ENCODE results near the gene LRPPRC.

The LRPPRC gene

DNA sequence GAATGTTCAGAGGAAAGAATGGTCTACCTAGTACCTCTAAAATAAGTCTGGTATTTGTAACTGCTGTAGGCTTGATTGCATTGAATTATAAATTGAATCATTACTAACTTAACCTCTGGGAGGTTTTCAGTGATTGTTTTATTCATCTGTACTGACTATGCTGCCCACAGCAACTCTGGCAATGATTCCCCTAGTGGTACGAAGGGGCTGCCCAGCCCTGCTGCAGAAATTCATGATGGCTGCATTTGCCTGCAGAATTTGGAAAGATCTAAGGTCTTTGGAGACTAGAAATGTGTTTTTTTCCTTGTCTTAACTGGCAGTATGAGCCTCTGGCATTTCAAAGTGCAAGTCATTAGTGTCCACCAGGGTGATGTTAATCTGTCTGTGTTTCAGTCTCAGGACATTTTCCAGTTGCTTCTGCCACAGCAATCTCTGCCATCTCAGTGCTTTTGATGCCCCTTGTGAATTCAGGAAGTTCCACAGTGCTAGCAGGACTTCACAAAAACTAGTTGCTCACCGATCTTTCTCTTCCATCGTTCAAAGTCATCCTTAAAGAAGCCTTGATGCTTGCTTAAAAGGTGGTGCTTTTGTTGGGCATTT, 13.4 kb upstream of the LRPPRC start:
- H4K8ac ChIP-seq (ENCODE audit: low read length) = no peak overlapping the region
- H2BK12ac ChIP-seq (ENCODE audit: low read length in 2 of 2) = no peak overlapping the region
- H3K9me3 ChIP-seq (ENCODE audit: control insufficient read depth, low read length) = no peaks in the 10 kb centered on the region
- no peak overlapping the region for H3K4me2 ChIP-seq (ENCODE audit: low read length, poor library complexity, severe bottlenecking)
- no peaks in the 10 kb centered on the region for H3K79me1 ChIP-seq (replicated peaks; ENCODE audit: low read length, poor library complexity, severe bottlenecking)
- H2AK5ac ChIP-seq (ENCODE audit: low read length, severe bottlenecking) = no peak overlapping the region
- H3K14ac ChIP-seq (ENCODE audit: low read length in 2 of 2) = no peak overlapping the region
- H2BK120ac ChIP-seq (ENCODE audit: low read depth, low read length) = no peak overlapping the region
- DNase-seq = no peak
- no peaks in the 10 kb centered on the region for H3K4me1 ChIP-seq (ENCODE audit: control insufficient read depth, insufficient read depth, low read depth, low read length)
- no peak overlapping the region for H2BK15ac ChIP-seq (ENCODE audit: low read depth, poor library complexity, severe bottlenecking)
- H3K4ac ChIP-seq (ENCODE audit: low read depth in 1 of 2, low read length in 2 of 2) = no peak overlapping the region
- no peak overlapping the region for H4K91ac ChIP-seq (ENCODE audit: low read length)
- no peak overlapping the region for H3K27ac ChIP-seq (ENCODE audit: low read length, poor library complexity, severe bottlenecking)
- H3K9ac ChIP-seq (ENCODE audit: low read length) = no peak overlapping the region
- no peak overlapping the region for H3K23ac ChIP-seq (ENCODE audit: low read length in 2 of 2)
- H2AFZ ChIP-seq (ENCODE audit: low read depth, low read length) = no peak overlapping the region
- no peak overlapping the region for H3K18ac ChIP-seq (ENCODE audit: low read depth in 1 of 2, low read length in 2 of 2)
- no peak overlapping the region for H3K4me3 ChIP-seq (ENCODE audit: insufficient read depth in 1 of 2, low read depth in 1 of 2, low read length in 2 of 2)
- WGBS = 78% methylated on average over 3 of the region's 3 CpGs
- peaks cover 17 to 38% of the 10 kb centered on the region in 2 experiments for H3K27me3 ChIP-seq (ENCODE audit: control insufficient read depth in 1 of 2, insufficient read depth in 1 of 2, low read length in 2 of 2)
- H3K36me3 ChIP-seq (ENCODE audit: control insufficient read depth in 1 of 2, insufficient read depth in 2 of 2, low read depth in 1 of 2, low read length in 2 of 2) = no peaks in the 10 kb centered on the region
- H2BK5ac ChIP-seq (ENCODE audit: low read depth, low read length, poor library complexity, severe bottlenecking) = no peak overlapping the region

DNA sequence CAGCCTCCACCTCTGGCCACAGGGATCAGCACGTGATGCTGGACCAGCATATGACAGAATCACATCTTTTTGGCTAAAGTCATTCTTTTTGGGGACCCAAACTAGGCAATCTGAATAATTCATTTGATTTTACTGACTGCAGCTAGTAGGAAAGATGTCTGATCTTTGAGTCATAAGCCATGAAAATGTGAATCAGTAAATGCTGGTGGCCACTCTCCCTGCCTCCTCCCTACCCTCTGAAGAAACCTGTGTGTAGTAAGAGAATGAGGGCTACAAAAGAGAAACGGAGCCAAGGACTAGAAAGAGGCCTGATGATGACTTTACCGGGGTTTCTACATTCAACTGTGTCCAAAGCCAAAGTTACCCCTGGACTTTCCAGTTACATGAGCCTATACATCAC, 10.1 kb upstream of the LRPPRC start:
- H2BK15ac ChIP-seq (ENCODE audit: low read depth, poor library complexity, severe bottlenecking) = no peak overlapping the region
- H3K9me3 ChIP-seq (ENCODE audit: control insufficient read depth, low read length) = no peaks in the 10 kb centered on the region
- no peaks in the 10 kb centered on the region for H3K36me3 ChIP-seq (ENCODE audit: control insufficient read depth in 1 of 2, insufficient read depth in 2 of 2, low read depth in 1 of 2, low read length in 2 of 2)
- H3K4me3 ChIP-seq (ENCODE audit: insufficient read depth in 1 of 2, low read depth in 1 of 2, low read length in 2 of 2) = no peak overlapping the region
- H3K18ac ChIP-seq (ENCODE audit: low read depth in 1 of 2, low read length in 2 of 2) = no peak overlapping the region
- H3K4me1 ChIP-seq (ENCODE audit: control insufficient read depth, insufficient read depth, low read depth, low read length) = no peaks in the 10 kb centered on the region
- no peak overlapping the region for H2BK120ac ChIP-seq (ENCODE audit: low read depth, low read length)
- no peaks in the 10 kb centered on the region for H3K79me1 ChIP-seq (replicated peaks; ENCODE audit: low read length, poor library complexity, severe bottlenecking)
- WGBS = 84% methylated on average over 3 of the region's 3 CpGs
- no peak overlapping the region for H3K9ac ChIP-seq (ENCODE audit: low read length)
- H2AFZ ChIP-seq (ENCODE audit: low read depth, low read length) = no peak overlapping the region
- H3K23ac ChIP-seq (ENCODE audit: low read length in 2 of 2) = no peak overlapping the region
- H4K91ac ChIP-seq (ENCODE audit: low read length) = no peak overlapping the region
- H3K4me2 ChIP-seq (ENCODE audit: low read length, poor library complexity, severe bottlenecking) = no peak overlapping the region
- DNase-seq = no peak
- no peak overlapping the region for H2BK5ac ChIP-seq (ENCODE audit: low read depth, low read length, poor library complexity, severe bottlenecking)
- no peak overlapping the region for H3K4ac ChIP-seq (ENCODE audit: low read depth in 1 of 2, low read length in 2 of 2)
- H4K8ac ChIP-seq (ENCODE audit: low read length) = no peak overlapping the region
- H3K27me3 ChIP-seq (ENCODE audit: control insufficient read depth in 1 of 2, insufficient read depth in 1 of 2, low read length in 2 of 2) = peaks cover 12 to 23% of the 10 kb centered on the region in 2 experiments
- H2AK5ac ChIP-seq (ENCODE audit: low read length, severe bottlenecking) = no peak overlapping the region
- H3K27ac ChIP-seq (ENCODE audit: low read length, poor library complexity, severe bottlenecking) = no peak overlapping the region
- no peak overlapping the region for H3K14ac ChIP-seq (ENCODE audit: low read length in 2 of 2)
- no peak overlapping the region for H2BK12ac ChIP-seq (ENCODE audit: low read length in 2 of 2)

DNA sequence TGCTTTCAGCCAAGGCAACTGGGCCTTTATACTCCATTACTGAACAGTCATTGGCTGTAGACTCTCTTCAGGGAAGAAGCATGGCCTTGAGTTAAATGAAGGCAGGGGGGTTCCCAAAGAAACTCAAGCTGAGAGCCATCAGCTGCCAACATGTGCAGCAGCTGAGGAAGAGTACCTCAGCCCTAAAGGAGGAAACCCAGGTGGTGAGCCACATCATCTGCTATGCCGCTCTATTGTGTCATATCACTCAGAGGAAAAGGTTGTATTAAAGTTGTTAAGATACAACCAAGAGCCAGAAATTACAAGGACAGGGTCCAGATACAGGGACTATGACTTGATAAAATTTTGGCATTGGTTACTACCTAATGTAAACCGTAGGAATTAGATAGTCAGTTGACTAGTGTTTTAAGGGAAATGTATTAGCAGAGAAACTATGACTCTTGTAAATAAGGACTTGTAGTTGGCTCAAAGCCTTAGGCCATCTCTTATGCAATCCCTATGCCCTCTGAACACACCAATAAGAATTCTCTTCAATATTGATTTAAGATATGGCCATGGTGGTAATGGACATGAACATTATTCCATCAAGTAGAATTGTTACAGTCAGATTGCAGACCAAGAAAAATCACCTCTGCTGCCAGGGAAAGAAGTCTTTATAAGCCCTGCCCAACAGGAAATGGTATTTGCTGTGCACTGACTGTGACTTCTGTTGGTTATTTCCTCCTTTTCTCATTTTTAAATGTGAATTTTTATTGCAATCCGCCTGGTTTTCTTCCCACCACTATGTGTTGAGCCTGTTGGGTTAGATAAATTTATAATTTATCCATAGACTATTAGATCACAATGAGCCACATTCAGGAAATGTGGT, 9.2 kb upstream of the LRPPRC start:
- no peak overlapping the region for H4K91ac ChIP-seq (ENCODE audit: low read length)
- H3K4me1 ChIP-seq (ENCODE audit: control insufficient read depth, insufficient read depth, low read depth, low read length) = no peaks in the 10 kb centered on the region
- no peak overlapping the region for H2BK15ac ChIP-seq (ENCODE audit: low read depth, poor library complexity, severe bottlenecking)
- 100% methylated on average over 2 of the region's 3 CpGs for whole genome bisulfite sequencing
- H2BK120ac ChIP-seq (ENCODE audit: low read depth, low read length) = no peak overlapping the region
- no peaks in the 10 kb centered on the region for H3K79me1 ChIP-seq (replicated peaks; ENCODE audit: low read length, poor library complexity, severe bottlenecking)
- no peak overlapping the region for H3K4me3 ChIP-seq (ENCODE audit: insufficient read depth in 1 of 2, low read depth in 1 of 2, low read length in 2 of 2)
- peaks cover 12 to 14% of the 10 kb centered on the region in 2 experiments for H3K27me3 ChIP-seq (ENCODE audit: control insufficient read depth in 1 of 2, insufficient read depth in 1 of 2, low read length in 2 of 2)
- H3K9me3 ChIP-seq (ENCODE audit: control insufficient read depth, low read length) = no peaks in the 10 kb centered on the region
- no peak overlapping the region for H4K8ac ChIP-seq (ENCODE audit: low read length)
- no peak for DNase-seq
- H3K36me3 ChIP-seq (ENCODE audit: control insufficient read depth in 1 of 2, insufficient read depth in 2 of 2, low read depth in 1 of 2, low read length in 2 of 2) = no peaks in the 10 kb centered on the region
- no peak overlapping the region for H2AFZ ChIP-seq (ENCODE audit: low read depth, low read length)
- no peak overlapping the region for H2AK5ac ChIP-seq (ENCODE audit: low read length, severe bottlenecking)
- H3K14ac ChIP-seq (ENCODE audit: low read length in 2 of 2) = no peak overlapping the region
- H3K27ac ChIP-seq (ENCODE audit: low read length, poor library complexity, severe bottlenecking) = no peak overlapping the region
- no peak overlapping the region for H3K4me2 ChIP-seq (ENCODE audit: low read length, poor library complexity, severe bottlenecking)
- no peak overlapping the region for H3K23ac ChIP-seq (ENCODE audit: low read length in 2 of 2)
- no peak overlapping the region for H2BK5ac ChIP-seq (ENCODE audit: low read depth, low read length, poor library complexity, severe bottlenecking)
- no peak overlapping the region for H2BK12ac ChIP-seq (ENCODE audit: low read length in 2 of 2)
- H3K18ac ChIP-seq (ENCODE audit: low read depth in 1 of 2, low read length in 2 of 2) = no peak overlapping the region
- no peak overlapping the region for H3K4ac ChIP-seq (ENCODE audit: low read depth in 1 of 2, low read length in 2 of 2)
- H3K9ac ChIP-seq (ENCODE audit: low read length) = no peak overlapping the region

DNA sequence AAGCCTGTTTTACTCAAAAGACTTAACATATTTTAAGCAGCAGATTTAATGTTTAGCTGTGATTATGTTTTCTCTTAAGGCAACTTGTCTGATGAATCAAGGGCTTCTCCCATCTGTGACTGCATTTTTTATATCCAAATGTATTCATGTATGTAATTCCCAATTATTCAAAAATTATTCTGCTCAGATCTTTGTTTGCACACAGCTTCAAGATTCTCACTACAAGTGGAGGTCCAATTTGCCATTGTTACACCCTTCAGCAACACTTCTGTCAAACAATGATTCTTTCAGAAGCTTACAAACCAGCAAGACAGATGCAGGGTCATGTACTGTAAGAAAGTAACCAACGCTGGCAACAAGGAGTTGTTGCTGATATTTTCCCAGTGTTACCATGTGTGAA, 5.9 kb upstream of the LRPPRC start:
- H3K36me3 ChIP-seq (ENCODE audit: control insufficient read depth in 1 of 2, insufficient read depth in 2 of 2, low read depth in 1 of 2, low read length in 2 of 2) = no peaks in the 10 kb centered on the region
- H2BK15ac ChIP-seq (ENCODE audit: low read depth, poor library complexity, severe bottlenecking) = no peak overlapping the region
- no peak overlapping the region for H4K8ac ChIP-seq (ENCODE audit: low read length)
- no peak overlapping the region for H2BK12ac ChIP-seq (ENCODE audit: low read length in 2 of 2)
- WGBS = 100% methylated on average over 1 of the region's 1 CpG
- H4K91ac ChIP-seq (ENCODE audit: low read length) = no peak overlapping the region
- H3K9me3 ChIP-seq (ENCODE audit: control insufficient read depth, low read length) = no peaks in the 10 kb centered on the region
- H3K79me1 ChIP-seq (replicated peaks; ENCODE audit: low read length, poor library complexity, severe bottlenecking) = no peaks in the 10 kb centered on the region
- DNase-seq = no peak
- no peak overlapping the region for H3K14ac ChIP-seq (ENCODE audit: low read length in 2 of 2)
- peaks cover 3 to 6% of the 10 kb centered on the region in 2 experiments for H3K27me3 ChIP-seq (ENCODE audit: control insufficient read depth in 1 of 2, insufficient read depth in 1 of 2, low read length in 2 of 2)
- H3K4ac ChIP-seq (ENCODE audit: low read depth in 1 of 2, low read length in 2 of 2) = no peak overlapping the region
- no peak overlapping the region for H2BK120ac ChIP-seq (ENCODE audit: low read depth, low read length)
- no peaks in the 10 kb centered on the region for H3K4me1 ChIP-seq (ENCODE audit: control insufficient read depth, insufficient read depth, low read depth, low read length)
- H2AFZ ChIP-seq (ENCODE audit: low read depth, low read length) = no peak overlapping the region
- no peak overlapping the region for H3K18ac ChIP-seq (ENCODE audit: low read depth in 1 of 2, low read length in 2 of 2)
- H3K27ac ChIP-seq (ENCODE audit: low read length, poor library complexity, severe bottlenecking) = no peak overlapping the region
- no peak overlapping the region for H3K4me2 ChIP-seq (ENCODE audit: low read length, poor library complexity, severe bottlenecking)
- no peak overlapping the region for H2BK5ac ChIP-seq (ENCODE audit: low read depth, low read length, poor library complexity, severe bottlenecking)
- no peak overlapping the region for H2AK5ac ChIP-seq (ENCODE audit: low read length, severe bottlenecking)
- no peak overlapping the region for H3K4me3 ChIP-seq (ENCODE audit: insufficient read depth in 1 of 2, low read depth in 1 of 2, low read length in 2 of 2)
- H3K23ac ChIP-seq (ENCODE audit: low read length in 2 of 2) = no peak overlapping the region
- H3K9ac ChIP-seq (ENCODE audit: low read length) = no peak overlapping the region
